Uterus (tissue), 4 donors: Measurements from ENCODE around the gene ATP1A2. TPM values are rescaled to one million over a fixed set of nuclear protein-coding genes. Genes with fewer than 3 reads are reported as not detected.

Experiments
- DNase-seq, 2 donors: peaks; one replicate each; pipeline ENCODE4 v3.0.0-alpha.2; 2019 to 2020
- H3K27ac ChIP-seq, 2 donors: fragments of 200-600 bp; sonication (generic); 1 replicate in 1 of 2; 2 replicates in 1 of 2; pipeline ENCODE4 v1.5.1; 2016 to 2018
- H3K27me3 ChIP-seq, 2 donors: fragments of 200-600 bp; sonication (generic); one replicate each; pipeline ENCODE4 v1.5.1; 2018 to 2019; ENCODE audit warnings: control low read depth in 1 of 2
- H3K36me3 ChIP-seq, 2 donors: fragments of 200-600 bp; sonication (generic); one replicate each; pipeline ENCODE4 v1.5.1; 2019; ENCODE audit warnings: control low read depth in 1 of 2
- H3K4me1 ChIP-seq, 2 donors: fragments of 200-600 bp; sonication (generic); one replicate each; pipeline ENCODE4 v1.5.1; 2018 to 2019; ENCODE audit warnings: control low read depth in 1 of 2
- H3K4me3 ChIP-seq, 2 donors: fragments of 200-600 bp; sonication (generic); 1 replicate in 1 of 2; 2 replicates in 1 of 2; pipeline ENCODE4 v1.5.1; 2018 to 2019; ENCODE audit warnings: mild to moderate bottlenecking in 1 of 2
- H3K9me3 ChIP-seq, 2 donors: fragments of 200-600 bp; sonication (generic); one replicate each; pipeline ENCODE4 v1.5.1; 2019; ENCODE audit warnings: control low read depth in 1 of 2
- CTCF ChIP-seq, 4 experiments: fragments of 200-600 bp in 2 of 4; fragments of 450-650 bp in 2 of 4; sonication (generic) in 2 of 4; IDR thresholded peaks; one replicate each; pipeline ENCODE4 v1.5.1; 2016 to 2019; ENCODE audit warnings: antibody characterized with exemption in 4 of 4, mild to moderate bottlenecking in 2 of 4, moderate library complexity in 1 of 4
- POLR2A ChIP-seq, 2 donors: fragments of 450-650 bp; IDR thresholded peaks; one replicate each; pipeline ENCODE4 v1.6.1; 2016; ENCODE audit warnings: antibody characterized with exemption in 2 of 2, mild to moderate bottlenecking in 1 of 2, moderate library complexity in 1 of 2
- intact Hi-C: fragments of 100-400 bp; cut with DNase I; formaldehyde crosslinking; loops from one replicate; pipeline ENCODE4 v1.15.1; 2023; ENCODE audit warnings: low total_unique reads
- total RNA-seq, 4 donors: library from RNA; depleted of rRNA in 3 of 4; stranded (reverse); fragments of >200 nt in 3 of 4; gene quantifications; one replicate each; pipeline versions ENCODE4 v1.1.0 to v1.2.4, GENCODE V29; 2014 to 2023
- donor health status: DM: yes; HTN: yes; CAD: no.

ATP1A2 gene
- total RNA-seq, 4 donors from 2014 or later: 1.2 to 36.8 (median 13.4) TPM

- no peak overlapping the region for H3K27ac ChIP-seq
- H3K9me3 ChIP-seq: no peaks in the 10 kb centered on the region
- DNase-seq: no peak
- H3K36me3 ChIP-seq: no peaks in the 10 kb centered on the region
- no peaks in the 10 kb centered on the region for H3K4me1 ChIP-seq
- intact Hi-C loops: no loop called here
- H3K4me3 ChIP-seq: no peak overlapping the region
- TF ChIP-seq POLR2A (IDR thresholded peaks at IDR 0.05) (no peak), CTCF (IDR thresholded peaks at IDR 0.05) (no peak)
- no peaks in the 10 kb centered on the region for H3K27me3 ChIP-seq
Observed at GRCh38 chr1:160171354-160171753, 55.8 kb downstream of the ATP1A2 start.

- Histone ChIP-seq H3K4me3 (no peak overlapping the region), H3K9me3 (no peaks in the 10 kb centered on the region), H3K36me3 (no peaks in the 10 kb centered on the region), H3K27me3 (no peaks in the 10 kb centered on the region), H3K4me1 (no peaks in the 10 kb centered on the region), H3K27ac (no peak overlapping the region)
- intact Hi-C loops: no loop called here
- DNase-seq: no peak
- TF ChIP-seq CTCF (IDR thresholded peaks at IDR 0.05): no peak
- no peak for TF ChIP-seq POLR2A (IDR thresholded peaks at IDR 0.05)
Observed at GRCh38 chr1:160171980-160172379, 56.4 kb downstream of the ATP1A2 start.

GRCh38 chr1:160177231-160177630, 61.7 kb downstream of the ATP1A2 start:
- Histone ChIP-seq H3K4me1 (no peaks in the 10 kb centered on the region), H3K9me3 (no peaks in the 10 kb centered on the region), H3K36me3 (no peaks in the 10 kb centered on the region), H3K4me3 (no peak overlapping the region), H3K27me3 (no peaks in the 10 kb centered on the region), H3K27ac (no peak overlapping the region)
- intact Hi-C loops: no loop called here
- TF ChIP-seq CTCF (IDR thresholded peaks at IDR 0.05) (no peak), POLR2A (IDR thresholded peaks at IDR 0.05) (no peak)
- no peak for DNase-seq

GRCh38 chr1:160177667-160178066, 62.1 kb downstream of the ATP1A2 start:
- no peaks in the 10 kb centered on the region for H3K36me3 ChIP-seq
- TF ChIP-seq POLR2A (IDR thresholded peaks at IDR 0.05) (no peak), CTCF (IDR thresholded peaks at IDR 0.05) (no peak)
- DNase-seq: no peak
- no peaks in the 10 kb centered on the region for H3K4me1 ChIP-seq
- H3K27me3 ChIP-seq: no peaks in the 10 kb centered on the region
- H3K27ac ChIP-seq: no peak overlapping the region
- H3K9me3 ChIP-seq: no peaks in the 10 kb centered on the region
- intact Hi-C loops: no loop called here
- H3K4me3 ChIP-seq: no peak overlapping the region

- Histone ChIP-seq H3K9me3 (no peaks in the 10 kb centered on the region), H3K4me3 (no peak overlapping the region), H3K4me1 (no peaks in the 10 kb centered on the region), H3K36me3 (no peaks in the 10 kb centered on the region), H3K27me3 (no peaks in the 10 kb centered on the region), H3K27ac (no peak overlapping the region)
- TF ChIP-seq POLR2A (IDR thresholded peaks at IDR 0.05): no peak
- TF ChIP-seq CTCF (IDR thresholded peaks at IDR 0.05): no peak
- intact Hi-C loops: no loop called here
- DNase-seq: no peak
Observed at GRCh38 chr1:160178731-160179130, 63.2 kb downstream of the ATP1A2 start.
